Measurements from ENCODE around the gene FAM81A.
"Not testable (repeated sequence)": the region's sequence is repeated elsewhere in the genome, so short reads cannot be mapped to it uniquely, and the experiment has no call there.

Gene FAM81A

DNA sequence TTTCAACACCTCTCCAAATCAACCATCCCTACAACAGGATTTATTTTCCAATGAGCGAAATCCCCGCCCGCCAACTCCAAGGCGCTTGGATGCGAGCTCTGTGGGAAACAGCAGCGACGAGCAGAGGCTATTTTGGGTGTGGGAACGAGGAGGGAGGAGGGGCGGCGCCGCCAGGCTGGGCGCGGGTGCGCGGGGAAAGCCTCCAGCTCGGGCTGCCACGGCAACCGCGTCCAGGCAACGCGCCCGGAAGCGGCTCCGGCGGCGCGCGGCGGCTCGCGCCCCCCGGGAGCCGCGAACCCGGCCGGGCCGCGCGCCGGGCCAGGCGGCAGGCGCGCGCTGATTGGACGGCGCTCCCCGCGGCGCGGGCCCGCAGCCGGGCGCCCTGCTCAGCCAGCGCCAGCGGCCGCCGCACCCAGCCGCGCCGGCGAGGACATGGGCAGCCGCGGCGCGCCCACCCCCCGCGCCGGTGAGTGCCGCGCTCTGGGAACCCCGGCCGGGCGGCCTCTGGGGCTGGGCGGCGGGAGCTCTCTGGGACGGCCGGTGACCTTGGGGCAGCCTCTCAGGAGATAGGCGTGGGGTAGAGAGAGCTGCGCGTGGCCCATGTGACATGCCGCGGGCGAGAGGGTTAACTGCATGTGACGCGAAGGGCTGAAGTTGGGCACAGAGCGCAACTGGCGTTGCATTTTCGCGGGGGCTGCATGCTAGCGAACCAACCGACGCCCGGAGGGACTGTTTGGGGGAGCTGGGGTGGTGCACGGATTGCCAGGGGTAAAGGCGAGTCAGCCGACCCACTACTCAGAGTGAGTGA lies at the start of gene FAM81A:
FAM81A (plus strand) TSS at position 370 of the 808 bp plus-strand sequence. CDS start 20,441 bp downstream, outside the sequence.
- DNase-seq (ENCODE audit: low read depth): no peak

DNA sequence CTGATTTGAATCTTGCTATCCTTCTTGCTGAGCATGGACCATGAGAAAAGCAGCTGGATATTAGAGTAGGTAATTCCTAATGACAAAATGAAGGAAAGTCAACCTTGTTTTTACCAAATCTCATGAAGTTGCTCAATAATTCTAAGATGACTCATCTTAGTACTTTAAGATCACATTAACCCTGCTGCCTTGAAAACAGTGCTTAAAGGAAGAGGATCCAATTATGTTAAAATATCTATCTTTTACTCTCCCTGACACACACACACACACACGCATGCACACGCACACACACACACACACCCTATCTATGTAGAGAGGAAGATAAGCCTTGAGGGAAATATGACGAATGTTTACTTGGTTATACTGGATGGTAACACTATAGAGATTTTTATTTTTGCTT lies 49.3 kb upstream of the FAM81A start:
- no peak for DNase-seq (ENCODE audit: low read depth)

DNA sequence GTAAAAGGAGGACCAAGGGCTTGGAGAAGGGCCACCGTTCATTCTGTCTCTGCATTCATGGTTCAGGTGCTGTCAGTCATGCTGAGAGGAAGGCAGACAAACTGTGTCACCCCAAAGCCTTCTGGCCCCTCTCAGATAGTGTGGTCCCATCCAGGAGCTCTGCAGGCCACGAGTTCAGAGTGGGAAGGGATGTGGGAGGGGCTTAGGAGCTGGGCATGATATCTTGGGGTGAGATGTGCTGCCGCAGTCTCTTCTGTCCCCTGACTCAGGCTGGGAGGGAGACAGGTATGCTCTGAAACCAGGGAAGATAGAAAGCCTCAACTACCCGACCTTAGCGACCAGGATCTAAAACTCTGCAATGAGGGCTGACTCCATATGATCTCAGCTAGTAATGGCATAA lies 45.7 kb upstream of the FAM81A start:
- DNase-seq (ENCODE audit: low read depth): no peak

DNA sequence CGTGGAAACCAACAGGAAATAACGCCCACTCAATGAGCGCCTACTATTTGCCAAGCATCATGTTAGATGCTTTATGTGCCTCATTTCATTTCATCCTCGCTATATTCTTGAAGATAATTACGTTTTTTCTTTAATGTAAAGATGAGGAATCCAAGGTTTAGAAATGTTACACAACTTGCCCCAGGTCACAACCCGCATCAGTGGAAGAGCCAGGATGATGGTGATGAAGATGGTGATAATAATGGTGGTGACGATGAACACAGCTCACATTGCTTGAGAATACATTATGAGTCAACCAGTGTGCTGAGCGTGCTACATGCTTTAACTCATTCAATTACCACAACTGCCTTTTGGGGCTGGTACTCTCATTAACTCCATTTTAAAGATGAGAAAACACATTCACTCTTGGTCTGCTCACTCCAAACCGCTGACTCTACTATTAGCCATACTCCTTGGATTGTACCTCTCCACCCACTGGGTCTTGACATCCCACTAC lies 43.8 kb upstream of the FAM81A start:
- DNase-seq (ENCODE audit: low read depth): no peak

DNA sequence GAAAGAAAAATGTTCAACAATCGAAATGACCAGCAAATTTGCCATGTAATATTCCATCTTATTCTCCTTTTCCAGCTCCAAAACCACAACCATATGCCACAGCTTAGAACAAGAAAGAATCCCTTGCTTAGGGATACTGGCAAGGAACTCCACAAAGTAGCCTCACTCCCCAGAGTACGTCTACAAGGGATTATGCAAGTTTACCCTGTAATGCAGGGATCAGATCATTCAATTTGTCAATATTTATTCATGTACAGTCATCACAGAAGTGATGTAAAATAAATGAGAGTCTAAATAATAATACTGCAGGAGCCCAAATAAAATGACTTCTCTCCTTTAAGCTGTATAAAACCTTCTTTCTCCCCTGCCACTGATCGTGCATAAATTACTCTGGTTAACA lies 41.8 kb upstream of the FAM81A start:
- no peak for DNase-seq (ENCODE audit: low read depth)

DNA sequence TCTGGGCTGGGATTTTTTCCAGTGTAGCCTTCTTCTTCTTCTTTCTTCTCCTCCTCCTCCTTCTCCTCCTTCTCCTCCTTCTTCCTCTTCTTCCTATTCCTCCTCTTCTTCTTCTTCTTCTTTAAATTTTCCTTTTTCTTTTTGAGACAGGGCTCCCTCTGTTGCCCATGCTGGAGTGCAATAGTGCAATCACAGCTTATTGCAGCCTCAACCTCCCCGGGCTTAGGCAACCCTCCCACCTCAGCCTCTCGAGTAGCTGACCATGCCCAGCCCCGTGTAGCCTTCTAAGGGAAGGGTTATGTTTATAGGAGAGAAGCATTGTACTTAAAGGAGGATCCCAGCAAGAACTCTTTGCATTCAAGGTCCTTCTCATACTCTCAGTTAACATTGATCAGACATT lies 41.3 kb upstream of the FAM81A start:
- DNase-seq (ENCODE audit: low read depth): no peak

DNA sequence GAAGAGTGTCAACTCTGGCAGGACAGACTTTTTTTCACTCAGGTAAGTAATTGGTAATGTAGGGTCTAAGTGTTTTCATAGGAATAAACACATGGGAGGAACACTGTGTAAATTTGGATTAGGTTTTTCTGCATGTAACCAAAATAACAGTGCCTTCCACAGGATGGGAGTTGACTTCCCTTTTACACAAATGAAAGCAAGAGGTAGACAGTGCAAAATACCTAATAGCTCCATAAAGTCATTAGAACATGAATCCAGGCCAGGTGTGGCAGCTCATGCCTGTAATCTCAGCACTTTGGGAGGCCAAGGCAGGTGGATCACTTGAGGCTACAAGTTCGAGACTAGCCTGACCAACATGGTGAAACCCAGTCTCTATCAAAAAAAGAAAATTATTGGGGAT lies 39.8 kb upstream of the FAM81A start:
- DNase-seq (ENCODE audit: low read depth): no peak

DNA sequence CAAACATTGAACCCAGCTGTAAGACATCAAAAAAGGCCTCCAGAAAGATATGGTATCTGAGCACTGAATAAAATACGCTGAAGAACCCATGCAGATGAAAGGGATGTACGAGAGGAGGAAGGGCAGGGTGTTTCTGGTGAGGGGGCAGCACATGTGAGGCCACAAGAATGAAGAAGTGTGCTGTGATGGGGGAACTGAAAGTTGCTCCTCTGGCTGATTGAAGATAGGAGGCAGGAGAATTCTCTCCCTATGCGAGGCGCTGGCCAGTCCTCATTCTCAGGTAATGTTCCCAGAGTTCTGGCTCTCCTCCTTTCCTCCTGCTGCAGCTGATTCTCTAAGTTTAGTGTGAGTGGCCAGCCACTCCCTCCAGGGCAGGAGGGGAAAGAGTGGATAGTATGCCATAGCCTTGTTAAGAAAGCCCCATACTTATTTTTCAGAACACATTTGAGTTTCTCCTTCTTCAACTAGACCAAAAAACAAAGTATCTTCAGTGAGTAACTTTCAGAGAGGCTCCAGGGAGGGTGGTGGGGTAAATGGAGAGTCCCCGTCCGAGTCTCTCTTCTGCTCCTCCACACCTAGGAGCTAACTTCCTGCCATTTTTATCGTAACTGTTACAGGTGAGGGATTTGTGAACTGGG lies 38.4 kb upstream of the FAM81A start:
- DNase-seq (ENCODE audit: low read depth): no peak

DNA sequence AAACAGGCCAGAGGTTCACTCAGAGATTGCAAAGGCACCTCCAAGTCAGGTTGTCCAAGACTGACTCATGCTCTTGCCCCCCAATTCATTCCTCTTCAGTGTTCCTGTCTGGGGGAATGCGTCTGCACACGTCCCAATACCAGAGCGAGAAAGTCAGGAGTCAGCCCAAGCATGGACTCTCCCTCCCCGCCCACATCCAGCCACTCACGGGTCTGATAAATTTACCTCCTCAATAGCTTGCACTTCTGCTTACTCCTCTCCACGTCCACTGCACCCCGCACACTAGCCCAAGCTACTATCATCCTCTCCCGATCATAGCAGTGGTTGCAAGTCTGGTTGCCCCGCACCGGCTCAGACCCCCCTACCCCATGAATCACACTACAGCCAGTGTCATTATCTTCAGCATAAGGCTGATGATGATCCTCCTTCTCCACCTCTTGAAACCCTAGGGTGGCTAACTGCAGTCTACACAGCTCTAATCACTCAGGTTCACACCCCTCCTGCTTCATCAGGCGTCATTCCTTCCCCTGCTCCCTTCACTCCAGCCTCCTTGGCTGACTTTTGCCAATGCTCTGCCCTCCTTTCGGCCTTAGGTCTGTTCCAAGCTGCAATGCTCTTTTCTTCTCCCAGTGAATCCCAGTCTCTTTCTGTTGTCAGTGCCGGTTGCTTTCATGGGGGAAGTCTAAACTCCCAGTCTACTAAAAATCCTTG lies 37.7 kb upstream of the FAM81A start:
- no peak for DNase-seq (ENCODE audit: low read depth)

DNA sequence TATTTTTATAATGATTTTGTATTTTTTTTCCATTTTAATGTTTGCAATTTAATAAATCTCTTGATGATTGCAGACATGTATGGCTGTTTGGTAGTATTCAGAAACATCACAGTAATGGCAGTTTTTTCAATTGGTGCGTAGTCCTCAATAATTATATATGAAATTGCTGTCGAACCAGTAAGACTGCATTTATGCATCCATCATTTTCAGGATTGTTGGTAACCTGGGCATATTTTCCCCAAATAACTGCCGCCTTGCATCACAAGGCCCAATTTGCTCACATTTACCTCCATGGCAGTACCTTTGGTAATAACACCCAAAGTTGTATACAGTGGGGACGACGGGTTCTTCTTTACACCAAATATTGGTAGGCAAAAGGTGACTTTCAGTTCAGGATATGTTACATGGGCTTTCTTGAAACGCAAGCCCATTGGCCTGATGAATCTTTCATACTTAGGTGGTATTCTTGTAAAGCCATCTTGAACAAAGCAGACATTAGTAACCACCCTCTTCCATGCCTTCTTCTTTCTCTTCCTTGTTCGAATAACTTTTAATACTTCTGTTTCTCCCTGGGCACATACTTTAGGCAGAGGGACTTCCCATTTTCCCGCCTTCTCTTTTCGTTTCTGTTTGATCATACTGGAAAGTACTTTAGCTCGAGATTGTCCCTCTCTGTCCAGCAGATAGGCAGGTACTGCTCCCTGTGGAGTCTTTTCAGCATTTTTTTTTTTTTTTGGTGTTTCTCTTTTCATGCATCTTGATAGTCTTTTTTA lies 36.7 kb upstream of the FAM81A start:
- not testable (repeated sequence) for DNase-seq (ENCODE audit: low read depth)

DNA sequence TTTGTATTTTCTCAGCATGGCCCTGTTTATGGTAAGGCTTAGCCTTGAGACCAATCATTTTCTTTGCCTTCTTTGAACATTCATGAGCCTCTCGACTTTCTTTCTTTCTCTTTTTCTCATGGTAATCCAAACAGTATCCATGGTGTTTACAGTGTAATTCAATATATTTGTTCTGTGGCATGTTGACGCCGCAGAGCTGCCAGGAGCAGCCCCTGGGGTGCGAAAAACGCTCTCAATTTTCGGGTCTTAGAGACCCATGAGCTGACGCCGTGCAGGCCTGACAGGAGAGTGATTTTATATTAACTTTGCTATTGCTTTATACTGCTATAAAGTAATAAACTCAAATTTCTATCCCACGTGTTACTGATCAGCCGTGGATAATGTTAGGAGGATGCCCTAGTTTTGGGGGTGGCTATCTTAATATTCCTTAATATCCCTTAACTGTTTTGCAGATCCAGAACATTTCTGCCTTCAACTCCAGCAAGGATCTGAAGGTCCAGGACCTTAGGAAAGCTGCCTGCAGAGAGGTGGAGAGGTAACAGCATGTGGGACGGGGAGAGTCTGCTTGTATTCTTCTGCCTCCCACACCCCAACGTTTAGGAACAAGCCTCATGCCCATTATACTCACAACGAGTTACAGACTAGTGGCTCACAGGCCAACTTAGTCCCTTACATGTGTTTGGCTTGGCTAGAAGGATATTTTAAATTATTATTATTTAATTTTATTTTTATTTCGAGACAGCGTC lies 36.0 kb upstream of the FAM81A start:
- no peak for DNase-seq (ENCODE audit: low read depth)

DNA sequence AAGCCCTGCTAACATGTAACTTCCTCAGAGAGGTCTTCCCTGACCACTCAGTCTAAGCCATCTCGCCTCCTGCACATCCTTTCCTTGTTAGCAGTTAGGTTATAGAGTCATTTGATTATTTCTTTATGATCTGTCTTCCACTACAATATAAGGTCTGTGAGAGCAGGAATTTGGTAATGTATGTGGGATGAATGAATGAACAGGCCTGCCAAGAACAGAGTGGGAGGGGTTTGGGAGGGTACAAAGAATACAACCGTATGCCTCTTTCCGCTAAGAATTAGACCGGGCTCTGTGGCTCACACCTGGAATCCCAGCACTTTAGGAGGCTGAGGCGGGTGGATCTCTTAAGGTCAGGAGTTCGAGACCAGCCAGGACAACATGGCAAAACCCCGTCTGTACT lies 32.9 kb upstream of the FAM81A start:
- no peak for DNase-seq (ENCODE audit: low read depth)

DNA sequence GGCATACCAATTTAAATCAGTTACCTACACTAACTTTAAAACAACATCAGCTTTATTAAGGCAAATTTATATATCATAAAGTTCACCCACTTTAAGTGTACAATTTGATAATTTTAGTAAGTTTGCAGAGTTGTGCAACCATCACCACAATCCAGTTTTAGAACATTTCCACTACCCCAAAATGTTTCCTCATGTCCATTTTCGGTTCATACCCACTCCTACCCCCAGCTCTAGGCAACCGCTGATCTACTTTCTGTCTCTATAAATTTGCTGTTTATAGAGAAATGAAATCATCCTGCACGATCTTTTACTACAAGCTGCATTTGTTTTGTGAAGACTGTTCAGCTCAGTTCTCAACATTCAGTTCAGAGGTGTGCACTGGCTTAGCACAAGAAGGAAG lies 31.5 kb upstream of the FAM81A start:
- DNase-seq (ENCODE audit: low read depth): no peak

DNA sequence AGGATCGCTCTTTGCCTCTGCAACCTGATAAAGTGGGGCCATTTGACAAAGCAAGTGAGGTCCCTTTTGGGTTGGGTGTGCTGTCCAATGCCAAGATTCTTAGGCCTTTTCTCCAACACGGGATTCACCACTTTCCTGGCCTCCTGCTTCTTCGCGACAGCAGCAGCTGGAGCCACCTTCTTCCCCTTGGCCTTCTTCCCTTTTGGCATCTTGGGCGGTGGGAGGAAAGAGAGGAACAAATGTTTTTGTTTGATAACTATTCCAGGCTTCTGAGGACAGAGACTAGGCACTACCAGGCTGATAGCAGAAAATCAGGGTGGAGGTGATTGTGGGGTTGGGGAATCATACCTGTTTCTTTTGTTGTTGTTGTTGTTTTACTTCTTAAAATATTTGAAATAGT lies 30.0 kb upstream of the FAM81A start:
- DNase-seq (ENCODE audit: low read depth): no peak

DNA sequence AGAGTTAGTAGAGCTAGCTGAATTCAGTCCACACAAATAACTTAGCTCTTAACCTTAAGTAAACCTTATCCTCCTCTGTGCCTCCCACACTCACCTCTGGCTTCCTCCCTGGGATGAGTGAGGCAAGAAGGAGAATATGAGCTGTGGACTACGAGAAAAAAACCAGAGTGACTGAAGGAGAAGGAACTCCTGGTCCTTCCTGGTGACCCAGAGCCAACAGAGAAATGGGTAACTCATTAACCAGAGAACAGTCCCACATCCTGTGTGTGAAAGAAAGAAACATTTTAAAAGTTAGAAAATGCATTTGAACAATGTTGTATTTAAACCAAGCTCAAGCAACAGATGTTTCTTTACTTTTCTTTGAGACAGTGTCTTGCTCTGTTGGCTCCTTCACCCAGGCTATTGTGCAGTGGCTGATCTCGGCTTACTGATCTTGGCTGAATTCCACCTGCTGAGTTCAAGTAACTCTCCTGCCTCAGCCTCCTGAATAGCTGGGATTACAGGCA lies 27.5 kb upstream of the FAM81A start:
- peak; percentile 1 for DNase-seq (ENCODE audit: low read depth)

DNA sequence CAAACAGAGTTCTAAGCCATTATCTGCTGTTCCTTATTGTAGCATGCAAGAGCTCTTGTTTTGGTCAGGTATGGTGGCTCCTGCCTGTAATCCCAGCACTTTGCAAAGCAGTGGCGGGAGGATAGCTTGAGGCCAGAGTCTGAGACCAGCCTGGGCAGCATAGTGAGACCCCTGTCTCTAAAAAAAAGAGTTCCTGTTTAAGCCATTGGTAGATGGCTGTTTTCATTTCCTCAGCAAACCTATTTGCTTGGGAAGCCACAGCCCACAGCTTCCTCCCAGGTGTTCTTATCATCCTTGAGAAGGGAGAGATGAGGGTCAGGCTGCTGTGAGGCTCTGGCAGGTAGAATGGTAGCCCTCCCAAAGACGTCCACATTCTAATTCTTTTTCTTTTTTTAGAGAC lies 24.4 kb upstream of the FAM81A start:
- no peak for DNase-seq (ENCODE audit: low read depth)

DNA sequence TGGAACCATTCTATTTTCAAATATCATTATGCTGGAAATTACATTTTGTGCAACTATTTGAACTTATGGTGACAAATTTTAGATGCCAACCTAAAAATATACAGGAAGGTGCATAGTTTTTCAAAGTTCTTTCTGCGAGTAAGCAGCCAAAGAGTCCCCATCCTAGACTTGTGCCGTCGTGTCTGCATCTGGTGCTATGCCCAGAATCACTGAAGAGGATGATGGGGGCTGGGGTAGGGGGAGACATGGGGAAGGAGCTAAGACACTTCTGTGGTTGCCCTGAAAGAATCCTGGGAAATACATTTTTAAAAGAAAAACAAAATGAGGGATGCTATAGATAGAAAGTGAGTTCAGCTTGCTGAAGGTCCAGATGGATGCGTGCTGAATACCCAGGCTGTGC lies 21.2 kb upstream of the FAM81A start:
- DNase-seq (ENCODE audit: low read depth): no peak

DNA sequence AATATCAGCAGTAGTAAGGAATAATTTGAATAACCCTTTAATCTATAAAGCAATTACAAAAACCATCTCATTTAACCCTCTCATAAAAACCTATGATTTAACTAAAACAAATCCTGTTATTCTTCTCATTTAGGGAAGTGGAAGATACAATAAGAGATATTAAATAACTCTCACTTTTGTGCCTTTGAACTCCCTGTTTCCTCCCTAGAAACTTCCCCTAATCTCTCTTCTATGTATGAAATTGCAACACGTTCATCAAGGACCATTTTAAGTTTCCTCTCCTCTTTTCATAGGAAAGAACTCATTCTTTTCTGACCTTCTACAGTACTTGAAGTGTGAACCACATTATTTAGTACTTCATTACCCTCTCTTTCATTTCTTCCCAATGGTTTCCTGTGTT lies 18.8 kb upstream of the FAM81A start:
- DNase-seq (ENCODE audit: low read depth): no peak

DNA sequence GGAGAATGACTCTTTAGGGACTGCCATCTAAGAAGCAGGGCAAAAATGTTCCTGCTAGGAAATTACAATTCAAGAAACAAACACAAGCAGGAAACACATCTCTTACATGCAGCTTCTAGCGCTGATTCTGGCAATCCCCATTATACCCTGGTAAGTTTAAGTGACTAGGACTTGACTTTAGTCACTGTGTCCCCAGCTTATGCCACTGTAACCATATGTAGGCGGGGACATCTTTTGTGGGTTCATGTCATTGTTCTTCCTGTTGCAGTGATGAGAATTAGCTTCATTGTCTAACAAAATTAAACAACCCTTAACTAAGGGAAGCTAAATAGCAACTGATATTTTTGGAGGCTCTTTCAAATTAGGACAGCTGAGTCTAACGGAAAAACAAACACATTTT lies 17.9 kb upstream of the FAM81A start:
- DNase-seq (ENCODE audit: low read depth): no peak

DNA sequence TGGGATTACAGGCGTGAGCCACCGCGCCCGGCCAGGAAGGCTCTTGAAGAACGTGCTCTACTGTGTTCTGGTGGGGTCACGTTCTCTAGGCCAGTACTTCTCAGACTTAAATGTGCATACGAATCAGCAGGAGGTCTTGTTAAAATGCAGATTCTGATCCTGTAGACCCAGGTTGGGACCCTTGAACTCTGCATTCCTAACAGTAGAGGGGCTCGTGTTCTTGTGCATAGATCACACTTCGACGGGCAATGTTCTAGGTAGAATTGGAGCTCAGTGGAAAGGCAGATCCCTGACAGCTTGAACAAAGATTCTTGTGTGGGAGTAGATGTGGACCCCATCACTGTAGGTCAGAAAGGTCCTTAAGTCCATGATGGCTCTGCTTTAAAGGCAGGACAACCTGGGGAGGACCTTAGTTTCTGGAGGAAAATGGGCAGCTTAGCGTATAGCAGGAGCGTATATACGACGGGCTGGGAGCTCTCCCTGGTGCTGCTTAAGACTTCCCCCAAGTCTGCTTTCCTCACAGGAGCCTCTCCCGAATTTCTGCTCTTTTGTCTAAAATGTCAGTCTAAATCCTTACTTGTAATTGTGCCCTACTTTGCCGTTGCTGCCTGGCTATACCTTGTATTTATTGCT lies 16.9 kb upstream of the FAM81A start:
- DNase-seq (ENCODE audit: low read depth): no peak

DNA sequence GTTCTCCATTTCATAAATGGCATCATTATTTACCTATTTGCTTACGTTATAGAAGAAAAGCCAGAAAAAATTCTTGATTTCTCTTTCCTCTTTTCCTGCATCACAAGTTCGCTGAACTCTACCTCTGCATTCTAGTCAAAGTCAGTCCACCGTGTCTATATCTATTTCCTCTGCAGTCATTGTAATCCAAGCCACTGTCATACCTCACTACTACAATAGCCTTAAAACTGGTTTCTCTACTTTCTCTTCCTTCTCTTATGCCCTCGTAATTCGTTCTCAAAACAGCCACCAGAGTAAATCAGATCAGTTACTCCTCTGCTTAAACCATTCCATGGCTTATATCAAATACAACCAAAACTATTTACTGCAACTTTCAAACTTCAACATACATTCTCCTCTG lies 13.4 kb upstream of the FAM81A start:
- DNase-seq (ENCODE audit: low read depth): no peak
